HG03457 (cell line): ENCODE data around the gene TLR6.
"Not testable (repeated sequence)": the region's sequence is repeated elsewhere in the genome, so short reads cannot be mapped to it uniquely, and the experiment has no call there.

Experiments
- ATAC-seq: cut with Tn5 transposase; IDR thresholded peaks from one replicate; pipeline ENCODE4 v1.9.1; 2021; ENCODE audit warnings: moderate number of reproducible peaks; ENCODE audit not compliant: unreplicated experiment

TLR6 gene

GRCh38 chr4:38823766-38824165 is 32.9 kb downstream of the TLR6 start:
- no peak for ATAC-seq

- ATAC-seq: no peak
These were observed 33.8 kb downstream of the TLR6 start for GRCh38 chr4:38822748-38823303.

GRCh38 chr4:38821739-38822138 is 34.9 kb downstream of the TLR6 start:
- no peak for ATAC-seq

- no peak for ATAC-seq
These were observed 36.1 kb downstream of the TLR6 start for GRCh38 chr4:38820329-38821061.

GRCh38 chr4:38819569-38819968 is 37.0 kb downstream of the TLR6 start:
- ATAC-seq: no peak

- ATAC-seq: peak; percentile 37
These were observed 38.1 kb downstream of the TLR6 start for GRCh38 chr4:38818441-38818976.

- ATAC-seq: no peak
These were observed 40.5 kb downstream of the TLR6 start for GRCh38 chr4:38815885-38816782.

GRCh38 chr4:38814386-38814785 is 42.2 kb downstream of the TLR6 start:
- ATAC-seq: no peak

GRCh38 chr4:38811297-38811696 is 45.3 kb downstream of the TLR6 start:
- ATAC-seq: no peak

GRCh38 chr4:38807462-38807861 is 49.2 kb downstream of the TLR6 start:
- ATAC-seq: not testable (repeated sequence)

- ATAC-seq: not testable (repeated sequence)
These were observed 50.4 kb downstream of the TLR6 start for GRCh38 chr4:38806251-38806650.

GRCh38 chr4:38805530-38806145 is 51.0 kb downstream of the TLR6 start:
- ATAC-seq: peak; percentile 75

GRCh38 chr4:38804654-38805295 is 51.8 kb downstream of the TLR6 start, which contains the start of gene TLR1:
Gene TLR1 (minus strand): TSS chr4:38804791. CDS start chr4:38798831, 5,960 bp downstream.
- ATAC-seq: no peak

GRCh38 chr4:38803833-38804653 is 52.6 kb downstream of the TLR6 start:
- no peak for ATAC-seq

- no peak for ATAC-seq
These were observed 53.9 kb downstream of the TLR6 start for GRCh38 chr4:38802561-38803355.

GRCh38 chr4:38800961-38801450 is 55.6 kb downstream of the TLR6 start:
- no peak for ATAC-seq

GRCh38 chr4:38800366-38800765 is 56.3 kb downstream of the TLR6 start:
- no peak for ATAC-seq

GRCh38 chr4:38795087-38795486 is 61.5 kb downstream of the TLR6 start:
- ATAC-seq: no peak

GRCh38 chr4:38794051-38794450 is 62.6 kb downstream of the TLR6 start:
- ATAC-seq: no peak
